ENCODE data around the gene CRISPLD2. TPM values are rescaled to one million over a fixed set of nuclear protein-coding genes. Genes with fewer than 3 reads are reported as not detected.

CRISPLD2 gene
- total and polyA plus RNA-seq, 4 donors, result 8.9 to 192 (median 70.5) TPM

DNA sequence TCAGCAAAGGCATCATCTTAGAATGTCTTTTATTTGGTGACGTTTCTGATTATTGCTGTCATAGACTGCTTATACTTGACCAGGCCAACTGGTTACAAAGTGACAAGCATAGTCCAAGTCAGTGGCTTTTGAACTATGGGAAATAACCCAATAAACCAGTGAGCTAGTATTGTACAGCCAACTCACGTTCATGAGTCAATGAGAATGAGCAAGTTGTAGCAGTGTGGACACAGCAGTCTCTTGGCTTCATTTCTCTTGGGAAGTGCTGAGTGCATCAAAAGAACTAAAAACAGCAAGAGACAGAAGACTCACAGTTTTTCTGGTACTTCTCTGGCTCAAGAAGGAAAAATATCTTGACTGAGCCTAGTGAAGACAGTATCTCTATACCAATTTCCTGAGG, 36.9 kb upstream of the CRISPLD2 start:
- Histone ChIP-seq H3K27me3 (ENCODE audit: control insufficient read depth in 1 of 2, insufficient read depth in 2 of 2, low read length in 1 of 2) (no peaks in the 10 kb centered on the region), H3K4me3 (ENCODE audit: low read length in 2 of 2) (no peak overlapping the region), H3K36me3 (ENCODE audit: control insufficient read depth in 1 of 2, insufficient read depth in 2 of 2, low read length in 1 of 2) (peaks cover 0 to 1% of the 10 kb centered on the region in 2 donors), H3K4me1 (ENCODE audit: control insufficient read depth in 1 of 2, insufficient read depth in 2 of 2, low read length in 2 of 2) (no peaks in the 10 kb centered on the region), H3K9me3 (ENCODE audit: control insufficient read depth, low read length) (no peaks in the 10 kb centered on the region), H3K27ac (ENCODE audit: low read depth in 1 of 2, low read length in 2 of 2) (no peak overlapping the region)
- WGBS, 2 donors, result 40 to 44% methylated on average over 2 of the region's 2 CpGs
- ATAC-seq (ENCODE audit: low FRiP score) (no peak), DNase-seq (no peak)
- intact Hi-C loops (cut with DNase I), result no loop called here

GRCh38 chr16:84785843-84786581, 33.8 kb upstream of the CRISPLD2 start:
- DNase-seq (peak; percentile 62 to 74), ATAC-seq (ENCODE audit: low FRiP score) (no peak)
- Histone ChIP-seq H3K27me3 (ENCODE audit: control insufficient read depth in 1 of 2, insufficient read depth in 2 of 2, low read length in 1 of 2) (no peaks in the 10 kb centered on the region), H3K4me1 (ENCODE audit: control insufficient read depth in 1 of 2, insufficient read depth in 2 of 2, low read length in 2 of 2) (no peaks in the 10 kb centered on the region), H3K4me3 (ENCODE audit: low read length in 2 of 2) (no peak overlapping the region), H3K27ac (ENCODE audit: low read depth in 1 of 2, low read length in 2 of 2) (no peak overlapping the region), H3K9me3 (ENCODE audit: control insufficient read depth, low read length) (no peaks in the 10 kb centered on the region), H3K36me3 (ENCODE audit: control insufficient read depth in 1 of 2, insufficient read depth in 2 of 2, low read length in 1 of 2) (no peaks in the 10 kb centered on the region)
- intact Hi-C loops (cut with DNase I), result no loop called here
- 23 to 30% methylated on average over 11 of the region's 11 CpGs for WGBS, 2 donors

- no peaks in the 10 kb centered on the region for H3K9me3 ChIP-seq (ENCODE audit: control insufficient read depth, low read length)
- DNase-seq (peak in 1 of 2 donors; percentile 69), ATAC-seq (ENCODE audit: low FRiP score) (no peak)
- H3K4me3 ChIP-seq (ENCODE audit: low read length in 2 of 2), result no peak overlapping the region
- WGBS, 2 donors, result 51 to 58% methylated on average over 13 of the region's 13 CpGs
- no peak overlapping the region for H3K27ac ChIP-seq (ENCODE audit: low read depth in 1 of 2, low read length in 2 of 2)
- H3K4me1 ChIP-seq (ENCODE audit: control insufficient read depth in 1 of 2, insufficient read depth in 2 of 2, low read length in 2 of 2), result no peaks in the 10 kb centered on the region
- H3K27me3 ChIP-seq (ENCODE audit: control insufficient read depth in 1 of 2, insufficient read depth in 2 of 2, low read length in 1 of 2), result no peaks in the 10 kb centered on the region
- no peaks in the 10 kb centered on the region for H3K36me3 ChIP-seq (ENCODE audit: control insufficient read depth in 1 of 2, insufficient read depth in 2 of 2, low read length in 1 of 2)
- intact Hi-C loops (cut with DNase I), result no loop called here
Measured at GRCh38 chr16:84786605-84787262, 33.1 kb upstream of the CRISPLD2 start.

DNA sequence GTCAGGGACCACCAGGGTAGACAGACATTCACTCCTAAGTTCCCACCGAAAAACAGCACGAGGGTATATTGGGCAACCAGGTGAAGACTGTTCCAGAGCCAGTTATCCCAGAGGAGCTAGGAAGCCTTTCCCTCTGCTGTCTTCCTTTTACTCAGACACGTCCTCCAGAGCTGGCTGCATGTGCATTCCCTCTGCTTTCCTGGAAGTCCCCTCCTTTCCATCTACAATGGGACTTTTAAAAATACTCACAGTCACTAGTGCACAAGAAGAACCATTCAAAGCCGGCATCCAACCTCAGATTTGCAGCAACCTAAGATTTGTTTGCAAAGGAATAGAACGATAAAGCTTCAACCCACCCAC, 32.5 kb upstream of the CRISPLD2 start:
- H3K27me3 ChIP-seq (ENCODE audit: control insufficient read depth in 1 of 2, insufficient read depth in 2 of 2, low read length in 1 of 2), result no peaks in the 10 kb centered on the region
- H3K36me3 ChIP-seq (ENCODE audit: control insufficient read depth in 1 of 2, insufficient read depth in 2 of 2, low read length in 1 of 2), result no peaks in the 10 kb centered on the region
- H3K4me1 ChIP-seq (ENCODE audit: control insufficient read depth in 1 of 2, insufficient read depth in 2 of 2, low read length in 2 of 2), result no peaks in the 10 kb centered on the region
- 25 to 29% methylated on average over 5 of the region's 5 CpGs for WGBS, 2 donors
- DNase-seq, result peak in 1 of 2 donors; percentile 5
- H3K27ac ChIP-seq (ENCODE audit: low read depth in 1 of 2, low read length in 2 of 2), result no peak overlapping the region
- ATAC-seq (ENCODE audit: low FRiP score), result no peak
- H3K4me3 ChIP-seq (ENCODE audit: low read length in 2 of 2), result no peak overlapping the region
- H3K9me3 ChIP-seq (ENCODE audit: control insufficient read depth, low read length), result no peaks in the 10 kb centered on the region
- intact Hi-C loops (cut with DNase I), result no loop called here

DNA sequence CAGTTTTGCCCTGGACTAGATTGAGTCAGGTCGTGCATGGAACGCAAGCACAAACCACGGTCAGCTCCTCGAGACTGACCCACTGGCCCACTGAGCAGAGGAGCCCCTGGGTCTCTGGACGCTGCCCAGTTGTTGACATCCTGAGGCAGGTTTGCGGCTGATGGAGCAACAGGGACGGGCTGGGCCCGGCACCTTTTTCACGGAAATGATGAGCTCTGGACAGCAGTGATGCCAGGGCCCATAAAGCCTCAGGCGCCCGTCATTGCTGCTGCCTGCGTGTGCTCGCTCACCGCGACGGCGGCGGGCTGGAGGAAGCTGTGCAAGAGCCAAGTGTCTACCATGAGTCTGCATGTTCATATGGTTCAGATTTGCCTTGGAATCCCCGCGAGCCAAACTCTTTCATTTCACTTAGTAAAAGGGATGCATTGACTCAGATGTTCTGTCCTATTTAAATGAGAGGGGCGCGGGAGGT, 30.8 kb upstream of the CRISPLD2 start:
- ATAC-seq (ENCODE audit: low FRiP score), result no peak
- no peaks in the 10 kb centered on the region for H3K9me3 ChIP-seq (ENCODE audit: control insufficient read depth, low read length)
- no peak overlapping the region for H3K27ac ChIP-seq (ENCODE audit: low read depth in 1 of 2, low read length in 2 of 2)
- H3K4me1 ChIP-seq (ENCODE audit: control insufficient read depth in 1 of 2, insufficient read depth in 2 of 2, low read length in 2 of 2), result no peaks in the 10 kb centered on the region
- H3K27me3 ChIP-seq (ENCODE audit: control insufficient read depth in 1 of 2, insufficient read depth in 2 of 2, low read length in 1 of 2), result no peaks in the 10 kb centered on the region
- peak in 1 of 2 donors; percentile 63 for DNase-seq
- 96 to 97% methylated on average over 22 of the region's 22 CpGs for WGBS, 2 donors
- H3K36me3 ChIP-seq (ENCODE audit: control insufficient read depth in 1 of 2, insufficient read depth in 2 of 2, low read length in 1 of 2), result no peaks in the 10 kb centered on the region
- intact Hi-C loops (cut with DNase I), result no loop called here
- no peak overlapping the region for H3K4me3 ChIP-seq (ENCODE audit: low read length in 2 of 2)

DNA sequence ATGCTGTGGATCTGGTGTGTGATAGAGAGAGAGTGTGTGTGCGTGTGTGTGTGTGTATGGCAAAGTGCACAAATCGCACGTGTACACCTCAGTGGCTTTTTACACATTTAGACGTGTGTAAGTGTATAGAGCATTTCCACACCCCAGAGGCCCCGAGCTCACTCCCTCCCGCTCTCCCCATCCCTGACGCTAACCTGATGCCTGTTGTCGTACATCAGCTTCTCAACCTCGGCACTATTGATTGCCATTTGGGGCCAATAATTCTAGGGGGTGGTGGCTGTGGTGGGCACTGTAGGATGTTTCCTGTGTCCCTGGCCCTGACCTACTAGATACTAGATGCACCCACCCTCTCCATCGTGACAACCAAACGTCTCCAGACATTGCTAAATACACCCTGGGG, 30.4 kb upstream of the CRISPLD2 start:
- intact Hi-C loops (cut with DNase I), result no loop called here
- ATAC-seq (ENCODE audit: low FRiP score) (no peak), DNase-seq (no peak)
- no peak overlapping the region for H3K27ac ChIP-seq (ENCODE audit: low read depth in 1 of 2, low read length in 2 of 2)
- H3K36me3 ChIP-seq (ENCODE audit: control insufficient read depth in 1 of 2, insufficient read depth in 2 of 2, low read length in 1 of 2), result no peaks in the 10 kb centered on the region
- no peaks in the 10 kb centered on the region for H3K9me3 ChIP-seq (ENCODE audit: control insufficient read depth, low read length)
- WGBS, 2 donors, result 88 to 92% methylated on average over 11 of the region's 11 CpGs
- no peak overlapping the region for H3K4me3 ChIP-seq (ENCODE audit: low read length in 2 of 2)
- H3K4me1 ChIP-seq (ENCODE audit: control insufficient read depth in 1 of 2, insufficient read depth in 2 of 2, low read length in 2 of 2), result no peaks in the 10 kb centered on the region
- H3K27me3 ChIP-seq (ENCODE audit: control insufficient read depth in 1 of 2, insufficient read depth in 2 of 2, low read length in 1 of 2), result no peaks in the 10 kb centered on the region

DNA sequence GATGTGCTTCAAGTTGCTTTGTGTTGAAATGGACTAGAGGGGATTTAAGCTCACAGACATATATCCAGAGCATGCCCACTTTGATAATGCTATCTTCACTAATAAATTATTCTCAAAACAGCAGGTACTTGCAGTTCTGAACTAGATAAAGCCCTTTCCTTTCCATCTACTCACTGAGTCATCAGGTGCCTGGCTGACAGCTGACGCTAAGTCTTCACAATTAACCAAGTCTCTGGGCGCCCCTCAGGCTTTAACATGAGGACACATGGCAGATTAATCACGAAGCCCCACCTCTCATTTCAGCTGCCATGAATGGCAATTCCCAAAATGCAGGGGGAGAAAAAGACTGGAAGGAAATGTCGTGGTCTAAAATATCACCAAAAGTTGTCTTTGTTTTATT, 29.5 kb upstream of the CRISPLD2 start:
- intact Hi-C loops (cut with DNase I), result no loop called here
- peak in 1 of 2 donors; percentile 12 for DNase-seq

DNA sequence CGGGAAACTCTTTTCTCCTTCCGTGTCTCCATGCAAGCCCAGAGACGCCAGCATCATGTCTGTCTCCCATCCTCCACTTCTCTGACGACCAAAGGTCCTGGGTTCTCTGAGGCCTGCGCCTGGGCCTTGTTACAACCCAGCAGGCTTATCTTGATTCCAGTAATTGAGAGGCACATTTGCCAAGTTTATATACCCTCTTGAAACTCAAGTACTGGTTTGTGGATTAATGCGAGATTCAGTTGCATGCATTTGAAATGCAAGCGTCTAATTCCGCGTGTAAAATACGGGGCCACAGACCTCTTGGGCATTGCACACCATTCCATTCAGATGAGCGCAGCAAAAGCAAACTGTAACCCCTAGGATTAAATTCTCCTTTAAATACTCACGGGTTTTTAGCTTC, 28.7 kb upstream of the CRISPLD2 start:
- DNase-seq, result peak in 1 of 2 donors; percentile 42
- Histone ChIP-seq H3K36me3 (ENCODE audit: control insufficient read depth in 1 of 2, insufficient read depth in 2 of 2, low read length in 1 of 2) (no peaks in the 10 kb centered on the region), H3K9me3 (ENCODE audit: control insufficient read depth, low read length) (no peaks in the 10 kb centered on the region), H3K4me1 (ENCODE audit: control insufficient read depth in 1 of 2, insufficient read depth in 2 of 2, low read length in 2 of 2) (no peaks in the 10 kb centered on the region), H3K4me3 (ENCODE audit: low read length in 2 of 2) (no peak overlapping the region), H3K27ac (ENCODE audit: low read depth in 1 of 2, low read length in 2 of 2) (no peak overlapping the region), H3K27me3 (ENCODE audit: control insufficient read depth in 1 of 2, insufficient read depth in 2 of 2, low read length in 1 of 2) (no peaks in the 10 kb centered on the region)
- ATAC-seq (ENCODE audit: low FRiP score), result no peak
- WGBS, 2 donors, result 56 to 73% methylated on average over 12 of the region's 12 CpGs
- intact Hi-C loops (cut with DNase I), result no loop called here

More for the DNA sequence above, 29.5 kb upstream of the CRISPLD2 start:
- ATAC-seq (ENCODE audit: low FRiP score), result no peak
- Histone ChIP-seq H3K9me3 (ENCODE audit: control insufficient read depth, low read length) (no peaks in the 10 kb centered on the region), H3K27ac (ENCODE audit: low read depth in 1 of 2, low read length in 2 of 2) (no peak overlapping the region), H3K4me1 (ENCODE audit: control insufficient read depth in 1 of 2, insufficient read depth in 2 of 2, low read length in 2 of 2) (no peaks in the 10 kb centered on the region), H3K4me3 (ENCODE audit: low read length in 2 of 2) (no peak overlapping the region), H3K36me3 (ENCODE audit: control insufficient read depth in 1 of 2, insufficient read depth in 2 of 2, low read length in 1 of 2) (no peaks in the 10 kb centered on the region), H3K27me3 (ENCODE audit: control insufficient read depth in 1 of 2, insufficient read depth in 2 of 2, low read length in 1 of 2) (no peaks in the 10 kb centered on the region)
- 94 to 96% methylated on average over 4 of the region's 4 CpGs for WGBS, 2 donors

DNA sequence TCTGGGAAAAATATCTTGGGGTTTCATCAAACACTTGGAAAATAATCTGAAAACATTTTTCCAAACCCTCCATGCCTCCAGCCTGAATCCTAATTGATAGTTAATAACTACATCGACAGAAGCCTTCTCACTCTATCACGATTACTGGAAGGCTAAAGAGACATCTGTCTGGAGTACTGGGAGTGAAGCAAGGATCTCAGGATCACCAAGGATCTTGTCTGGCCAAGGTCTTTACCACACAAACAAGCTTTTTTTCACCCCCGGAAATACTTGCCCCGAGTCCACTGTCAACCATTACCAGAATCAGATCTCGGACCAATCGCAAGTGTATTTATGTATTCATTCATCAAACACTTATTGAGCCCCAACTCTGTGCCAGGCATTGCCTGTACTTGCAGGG, 28.3 kb upstream of the CRISPLD2 start:
- H3K27ac ChIP-seq (ENCODE audit: low read depth in 1 of 2, low read length in 2 of 2), result no peak overlapping the region
- no peaks in the 10 kb centered on the region for H3K36me3 ChIP-seq (ENCODE audit: control insufficient read depth in 1 of 2, insufficient read depth in 2 of 2, low read length in 1 of 2)
- no peaks in the 10 kb centered on the region for H3K9me3 ChIP-seq (ENCODE audit: control insufficient read depth, low read length)
- no peak overlapping the region for H3K4me3 ChIP-seq (ENCODE audit: low read length in 2 of 2)
- WGBS, 2 donors, result 83 to 86% methylated on average over 6 of the region's 6 CpGs
- intact Hi-C loops (cut with DNase I), result no loop called here
- DNase-seq (no peak), ATAC-seq (ENCODE audit: low FRiP score) (no peak)
- no peaks in the 10 kb centered on the region for H3K27me3 ChIP-seq (ENCODE audit: control insufficient read depth in 1 of 2, insufficient read depth in 2 of 2, low read length in 1 of 2)
- H3K4me1 ChIP-seq (ENCODE audit: control insufficient read depth in 1 of 2, insufficient read depth in 2 of 2, low read length in 2 of 2), result no peaks in the 10 kb centered on the region
